ENCODE results near the gene HMG20A. TPM values are rescaled to one million over a fixed set of nuclear protein-coding genes. Genes with fewer than 3 reads are reported as not detected.

Gene HMG20A
- total RNA-seq, 1 donor from 2014 or later: 35.5 TPM

DNA sequence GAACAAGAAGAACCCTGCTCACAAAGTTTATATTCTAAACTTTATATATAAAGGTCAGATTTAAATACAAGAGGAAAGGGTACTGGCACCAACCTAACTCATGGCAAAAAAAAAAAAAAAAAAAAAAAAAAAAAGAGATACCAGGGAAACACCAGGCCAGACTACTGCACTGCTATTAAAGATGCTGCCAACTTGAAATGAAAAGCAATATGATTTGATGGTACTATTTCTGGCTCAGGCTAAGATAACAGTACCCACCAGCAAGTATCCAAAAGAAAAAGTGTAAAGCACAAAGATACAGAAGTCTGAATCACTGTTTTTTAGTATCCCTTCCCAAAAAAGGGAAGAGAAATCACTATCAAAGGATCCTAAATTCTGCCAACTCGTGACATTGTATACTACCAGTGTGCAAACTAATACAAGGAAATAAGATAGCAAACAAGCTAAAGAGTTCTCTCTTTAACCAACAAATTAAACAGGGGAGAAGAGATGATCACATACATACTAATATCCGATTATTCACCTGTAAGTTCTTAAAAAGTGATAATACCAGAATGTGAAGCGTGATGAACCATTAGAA lies 29.2 kb upstream of the HMG20A start:
- Mint-ChIP-seq H3K27me3 (ENCODE audit: low read depth) (no peaks in the 10 kb centered on the region), H3K9me3 (ENCODE audit: low read depth) (peaks cover 13% of the 10 kb centered on the region)
- TF ChIP-seq, protein P1, sequence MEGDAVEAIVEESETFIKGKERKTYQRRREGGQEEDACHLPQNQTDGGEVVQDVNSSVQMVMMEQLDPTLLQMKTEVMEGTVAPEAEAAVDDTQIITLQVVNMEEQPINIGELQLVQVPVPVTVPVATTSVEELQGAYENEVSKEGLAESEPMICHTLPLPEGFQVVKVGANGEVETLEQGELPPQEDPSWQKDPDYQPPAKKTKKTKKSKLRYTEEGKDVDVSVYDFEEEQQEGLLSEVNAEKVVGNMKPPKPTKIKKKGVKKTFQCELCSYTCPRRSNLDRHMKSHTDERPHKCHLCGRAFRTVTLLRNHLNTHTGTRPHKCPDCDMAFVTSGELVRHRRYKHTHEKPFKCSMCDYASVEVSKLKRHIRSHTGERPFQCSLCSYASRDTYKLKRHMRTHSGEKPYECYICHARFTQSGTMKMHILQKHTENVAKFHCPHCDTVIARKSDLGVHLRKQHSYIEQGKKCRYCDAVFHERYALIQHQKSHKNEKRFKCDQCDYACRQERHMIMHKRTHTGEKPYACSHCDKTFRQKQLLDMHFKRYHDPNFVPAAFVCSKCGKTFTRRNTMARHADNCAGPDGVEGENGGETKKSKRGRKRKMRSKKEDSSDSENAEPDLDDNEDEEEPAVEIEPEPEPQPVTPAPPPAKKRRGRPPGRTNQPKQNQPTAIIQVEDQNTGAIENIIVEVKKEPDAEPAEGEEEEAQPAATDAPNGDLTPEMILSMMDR (IDR thresholded peaks at IDR 0.05): no peak

DNA sequence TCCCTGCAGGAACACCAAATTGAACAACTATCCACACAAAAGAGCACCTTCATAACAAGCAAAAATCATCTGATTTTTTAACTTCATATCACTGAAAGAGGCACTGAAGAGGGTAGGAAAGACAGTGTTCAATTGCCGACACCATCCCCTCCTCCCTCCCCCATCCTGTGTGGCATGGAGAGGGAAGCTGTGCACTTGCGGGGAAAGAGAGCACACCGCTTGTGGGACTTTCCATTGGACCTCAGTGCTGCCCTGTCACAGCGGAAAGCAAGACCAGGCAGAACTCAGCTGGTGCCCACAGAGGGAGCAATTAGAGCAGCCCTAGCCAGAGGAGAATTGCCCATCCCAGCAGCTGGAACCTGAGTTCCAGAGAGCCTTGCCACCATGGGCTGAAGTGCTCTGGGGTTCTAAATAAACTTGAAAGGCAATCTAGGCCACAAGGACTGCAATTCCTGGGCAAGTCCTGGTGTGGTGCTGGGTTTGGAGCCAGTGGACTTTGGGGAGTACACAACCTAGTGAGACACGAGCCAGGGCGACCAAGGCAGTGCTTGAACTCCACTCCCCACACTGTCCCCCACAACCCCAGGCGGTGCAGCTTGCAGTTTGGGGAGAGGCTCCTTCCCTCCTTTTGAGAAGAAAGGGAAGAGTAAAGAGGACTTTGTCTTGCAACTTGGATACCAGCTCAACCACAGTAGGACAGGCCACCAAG lies 27.8 kb upstream of the HMG20A start:
- no peak overlapping the region for H3K27ac Mint-ChIP-seq (ENCODE audit: unreplicated experiment)
- no peak overlapping the region for H3K4me3 Mint-ChIP-seq (ENCODE audit: unreplicated experiment)

More for the DNA sequence above, 29.2 kb upstream of the HMG20A start:
- H3K4me3 Mint-ChIP-seq (ENCODE audit: unreplicated experiment): no peak overlapping the region
- no peak for DNase-seq (ENCODE audit: low spot score)
- H3K4me1 Mint-ChIP-seq (ENCODE audit: low read depth): peaks cover 53% of the 10 kb centered on the region
- H3K27ac Mint-ChIP-seq (ENCODE audit: unreplicated experiment): no peak overlapping the region
- peaks cover 9% of the 10 kb centered on the region for H3K36me3 Mint-ChIP-seq (ENCODE audit: low read depth)

DNA sequence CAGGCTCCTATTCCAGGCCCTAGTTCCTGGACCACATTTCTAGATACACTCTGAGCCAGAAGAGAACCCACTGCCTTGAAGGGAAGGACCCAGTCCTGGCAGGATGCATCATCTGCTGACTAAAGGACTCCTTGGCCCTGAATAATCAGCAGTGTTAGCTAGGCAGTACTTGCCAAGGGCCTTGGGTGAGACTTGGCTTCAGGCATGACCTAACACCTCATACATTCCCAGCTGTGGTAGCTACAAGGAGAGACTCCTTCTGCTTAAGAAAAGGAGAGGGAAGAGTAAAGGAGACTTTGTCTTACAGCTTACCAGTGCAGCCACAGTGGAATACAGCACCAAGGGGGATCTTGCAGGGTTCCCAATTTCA lies 27.2 kb upstream of the HMG20A start:
- H3K27me3 Mint-ChIP-seq (ENCODE audit: low read depth): no peaks in the 10 kb centered on the region
- H3K4me3 Mint-ChIP-seq (ENCODE audit: unreplicated experiment): no peak overlapping the region
- peaks cover 37% of the 10 kb centered on the region for H3K4me1 Mint-ChIP-seq (ENCODE audit: low read depth)
- no peak for DNase-seq (ENCODE audit: low spot score)
- H3K27ac Mint-ChIP-seq (ENCODE audit: unreplicated experiment): no peak overlapping the region
- peaks cover 27% of the 10 kb centered on the region for H3K9me3 Mint-ChIP-seq (ENCODE audit: low read depth)
- peaks cover 19% of the 10 kb centered on the region for H3K36me3 Mint-ChIP-seq (ENCODE audit: low read depth)
- TF ChIP-seq, protein P1 (IDR thresholded peaks at IDR 0.05): no peak

More for the DNA sequence above, 27.8 kb upstream of the HMG20A start:
- DNase-seq (ENCODE audit: low spot score): no peak
- peaks cover 40% of the 10 kb centered on the region for H3K4me1 Mint-ChIP-seq (ENCODE audit: low read depth)
- TF ChIP-seq, protein P1 (IDR thresholded peaks at IDR 0.05): no peak
- peaks cover 14% of the 10 kb centered on the region for H3K36me3 Mint-ChIP-seq (ENCODE audit: low read depth)
- peaks cover 21% of the 10 kb centered on the region for H3K9me3 Mint-ChIP-seq (ENCODE audit: low read depth)
- H3K27me3 Mint-ChIP-seq (ENCODE audit: low read depth): no peaks in the 10 kb centered on the region

DNA sequence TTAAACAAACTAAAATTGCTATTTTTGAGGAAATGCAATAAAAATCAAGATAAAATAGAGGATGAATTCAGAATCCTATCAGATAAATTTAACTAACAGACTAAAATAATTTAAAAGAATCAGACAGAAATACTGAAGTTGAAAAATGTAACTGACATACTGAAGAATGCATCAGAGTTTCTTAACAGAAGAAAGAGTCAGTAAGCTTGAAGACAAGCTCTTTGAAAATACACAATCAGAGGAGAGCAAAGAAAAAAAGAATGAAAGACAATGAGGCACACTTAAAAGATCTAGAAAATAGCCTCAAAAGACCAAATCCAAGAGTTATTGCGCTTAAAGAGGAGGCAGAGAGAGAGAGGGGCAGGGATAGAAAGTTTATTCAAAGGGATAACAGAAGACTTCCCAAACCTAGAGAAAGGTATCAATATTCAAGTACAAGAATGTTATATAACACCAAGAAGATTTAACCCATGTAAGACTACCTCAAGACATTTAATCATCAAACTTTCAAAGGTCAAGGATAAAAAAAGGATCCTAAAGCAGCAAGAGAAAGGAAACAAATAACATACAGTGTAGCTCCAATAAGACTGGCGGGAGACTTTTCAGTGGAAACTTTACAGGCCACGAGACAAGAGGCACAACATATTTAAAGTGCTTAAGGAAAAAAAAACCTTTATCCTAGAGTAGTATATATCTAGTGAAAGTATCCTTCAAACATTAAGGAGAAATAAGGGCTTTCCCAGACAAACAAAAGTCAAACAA lies 25.5 kb upstream of the HMG20A start:
- peaks cover 44% of the 10 kb centered on the region for H3K9me3 Mint-ChIP-seq (ENCODE audit: low read depth)
- no peak for DNase-seq (ENCODE audit: low spot score)
- peaks cover 26% of the 10 kb centered on the region for H3K36me3 Mint-ChIP-seq (ENCODE audit: low read depth)
- TF ChIP-seq, protein P1 (IDR thresholded peaks at IDR 0.05): no peak
- H3K27me3 Mint-ChIP-seq (ENCODE audit: low read depth): no peaks in the 10 kb centered on the region
- H3K4me1 Mint-ChIP-seq (ENCODE audit: low read depth): peaks cover 23% of the 10 kb centered on the region
- H3K27ac Mint-ChIP-seq (ENCODE audit: unreplicated experiment): no peak overlapping the region
- no peak overlapping the region for H3K4me3 Mint-ChIP-seq (ENCODE audit: unreplicated experiment)

DNA sequence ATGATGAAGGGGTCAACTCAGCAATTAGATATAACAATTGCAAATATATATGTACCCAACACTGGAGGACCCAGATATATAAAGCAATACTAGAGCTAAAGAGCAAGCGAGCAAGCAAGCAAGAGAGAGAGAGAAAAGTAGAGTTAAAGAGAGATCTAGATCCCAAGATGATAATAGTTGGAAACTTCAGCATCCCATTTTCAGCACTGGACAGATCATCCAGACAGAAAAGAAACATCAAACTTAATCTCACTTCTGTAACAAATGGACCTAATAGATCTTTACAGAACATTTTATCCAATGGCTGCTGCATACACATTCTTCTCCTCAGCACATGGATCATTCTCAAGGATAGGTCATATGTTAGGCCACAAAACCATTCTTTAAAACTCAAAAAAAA lies 24.0 kb upstream of the HMG20A start:
- Mint-ChIP-seq H3K4me1 (ENCODE audit: low read depth) (peaks cover 17% of the 10 kb centered on the region), H3K9me3 (ENCODE audit: low read depth) (peaks cover 46% of the 10 kb centered on the region), H3K27ac (ENCODE audit: unreplicated experiment) (no peak overlapping the region), H3K4me3 (ENCODE audit: unreplicated experiment) (no peak overlapping the region), H3K36me3 (ENCODE audit: low read depth) (peaks cover 26% of the 10 kb centered on the region), H3K27me3 (ENCODE audit: low read depth) (no peaks in the 10 kb centered on the region)
- TF ChIP-seq, protein P1 (IDR thresholded peaks at IDR 0.05): no peak
- DNase-seq (ENCODE audit: low spot score): no peak
